B cell (primary cell): ENCODE results near the gene PKMYT1.

Experiments
- CTCF ChIP-seq: fragments of 200-600 bp; IDR thresholded peaks from one replicate; pipeline ENCODE4 v1.8.0; 2022; ENCODE audit warnings: antibody characterized with exemption, mild to moderate bottlenecking
- EZH2 ChIP-seq: IDR thresholded peaks from 2 replicates; pipeline ENCODE4 v1.6.1; 2012; ENCODE audit warnings: borderline replicate concordance, low read depth, mild to moderate bottlenecking, moderate library complexity, low read length; ENCODE audit not compliant: insufficient read depth, poor library complexity, severe bottlenecking

- TF ChIP-seq CTCF, result no peak
- TF ChIP-seq EZH2, result no peak
Measured at GRCh38 chr16:2966043-2966807, 14.0 kb downstream of the PKMYT1 start.
